ENCODE measurements around the gene HOXD11. TPM values are rescaled to one million over a fixed set of nuclear protein-coding genes. Genes with fewer than 3 reads are reported as not detected.

The HOXD11 gene
- total RNA-seq, 1 donor from 2014 or later = not detected

DNA sequence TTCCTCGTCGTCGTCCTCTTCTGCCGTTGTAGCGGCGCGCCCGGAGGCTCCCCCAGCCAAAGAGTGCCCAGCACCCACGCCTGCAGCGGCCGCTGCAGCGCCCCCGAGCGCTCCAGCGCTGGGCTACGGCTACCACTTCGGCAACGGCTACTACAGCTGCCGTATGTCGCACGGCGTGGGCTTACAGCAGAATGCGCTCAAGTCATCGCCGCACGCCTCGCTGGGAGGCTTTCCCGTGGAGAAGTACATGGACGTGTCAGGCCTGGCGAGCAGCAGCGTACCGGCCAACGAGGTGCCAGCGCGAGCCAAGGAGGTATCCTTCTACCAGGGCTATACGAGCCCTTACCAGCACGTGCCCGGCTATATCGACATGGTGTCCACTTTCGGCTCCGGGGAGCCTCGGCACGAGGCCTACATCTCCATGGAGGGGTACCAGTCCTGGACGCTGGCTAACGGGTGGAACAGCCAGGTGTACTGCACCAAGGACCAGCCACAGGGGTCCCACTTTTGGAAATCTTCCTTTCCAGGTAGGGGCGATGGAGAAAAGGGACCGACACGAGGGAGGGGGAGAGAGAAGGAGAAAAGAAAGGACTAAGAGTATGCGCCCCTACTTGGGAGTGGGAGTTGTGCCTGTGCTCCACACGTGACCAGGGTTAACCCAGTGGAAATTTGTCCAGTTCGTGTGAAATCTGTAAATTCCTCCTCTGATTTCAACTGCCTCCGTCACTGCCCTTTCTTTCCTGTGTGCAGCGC is 13.8 kb upstream of the HOXD11 start:
- TF ChIP-seq, protein P1, sequence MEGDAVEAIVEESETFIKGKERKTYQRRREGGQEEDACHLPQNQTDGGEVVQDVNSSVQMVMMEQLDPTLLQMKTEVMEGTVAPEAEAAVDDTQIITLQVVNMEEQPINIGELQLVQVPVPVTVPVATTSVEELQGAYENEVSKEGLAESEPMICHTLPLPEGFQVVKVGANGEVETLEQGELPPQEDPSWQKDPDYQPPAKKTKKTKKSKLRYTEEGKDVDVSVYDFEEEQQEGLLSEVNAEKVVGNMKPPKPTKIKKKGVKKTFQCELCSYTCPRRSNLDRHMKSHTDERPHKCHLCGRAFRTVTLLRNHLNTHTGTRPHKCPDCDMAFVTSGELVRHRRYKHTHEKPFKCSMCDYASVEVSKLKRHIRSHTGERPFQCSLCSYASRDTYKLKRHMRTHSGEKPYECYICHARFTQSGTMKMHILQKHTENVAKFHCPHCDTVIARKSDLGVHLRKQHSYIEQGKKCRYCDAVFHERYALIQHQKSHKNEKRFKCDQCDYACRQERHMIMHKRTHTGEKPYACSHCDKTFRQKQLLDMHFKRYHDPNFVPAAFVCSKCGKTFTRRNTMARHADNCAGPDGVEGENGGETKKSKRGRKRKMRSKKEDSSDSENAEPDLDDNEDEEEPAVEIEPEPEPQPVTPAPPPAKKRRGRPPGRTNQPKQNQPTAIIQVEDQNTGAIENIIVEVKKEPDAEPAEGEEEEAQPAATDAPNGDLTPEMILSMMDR (conservative IDR thresholded peaks at IDR 0.05) = peak; percentile 4
- Mint-ChIP-seq H3K27ac (ENCODE audit: unreplicated experiment) (no peak overlapping the region), H3K9me3 (no peaks in the 10 kb centered on the region), H3K4me3 (peak overlapping the region; percentile 5), H3K36me3 (ENCODE audit: low read depth) (peaks cover 3% of the 10 kb centered on the region), H3K27me3 (ENCODE audit: low read depth) (peaks cover 96% of the 10 kb centered on the region), H3K4me1 (peaks cover 26% of the 10 kb centered on the region)
- DNase-seq (ENCODE audit: low read depth, low spot score) = no peak

DNA sequence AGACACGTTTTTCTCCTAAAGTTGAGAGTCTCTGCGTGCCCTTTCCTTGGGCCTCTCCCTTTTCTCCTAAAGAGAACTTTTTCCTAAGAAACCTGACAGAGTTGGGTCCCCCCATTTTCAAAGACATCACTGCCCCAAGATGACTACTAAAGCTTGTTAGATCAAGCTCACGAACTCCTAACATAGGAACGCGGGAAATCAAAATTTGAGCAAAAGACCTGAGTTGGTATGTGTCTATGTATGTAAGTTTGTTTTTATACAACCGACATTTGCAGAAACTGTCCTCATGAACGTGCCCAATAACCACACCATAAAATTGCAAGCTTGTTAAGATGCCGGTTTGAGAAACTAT is 13.2 kb upstream of the HOXD11 start:
- TF ChIP-seq, protein P1 (conservative IDR thresholded peaks at IDR 0.05) = no peak
- no peak overlapping the region for H3K27ac Mint-ChIP-seq (ENCODE audit: unreplicated experiment)
- peaks cover 25% of the 10 kb centered on the region for H3K4me1 Mint-ChIP-seq
- H3K27me3 Mint-ChIP-seq (ENCODE audit: low read depth) = peaks cover 96% of the 10 kb centered on the region
- H3K36me3 Mint-ChIP-seq (ENCODE audit: low read depth) = peaks cover 3% of the 10 kb centered on the region
- no peak for DNase-seq (ENCODE audit: low read depth, low spot score)
- H3K4me3 Mint-ChIP-seq = peak overlapping the region; percentile 5
- no peaks in the 10 kb centered on the region for H3K9me3 Mint-ChIP-seq

DNA sequence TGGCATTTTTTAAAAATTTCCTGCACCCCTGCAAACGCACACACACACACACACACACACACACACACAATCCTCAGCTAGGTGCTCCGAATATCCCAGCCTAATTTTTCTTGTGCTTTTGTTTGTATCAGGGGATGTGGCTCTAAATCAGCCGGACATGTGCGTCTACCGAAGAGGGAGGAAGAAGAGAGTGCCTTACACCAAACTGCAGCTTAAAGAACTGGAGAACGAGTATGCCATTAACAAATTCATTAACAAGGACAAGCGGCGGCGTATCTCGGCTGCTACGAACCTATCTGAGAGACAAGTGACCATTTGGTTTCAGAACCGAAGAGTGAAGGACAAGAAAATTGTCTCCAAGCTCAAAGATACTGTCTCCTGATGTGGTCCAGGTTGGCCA is 12.7 kb upstream of the HOXD11 start:
- Mint-ChIP-seq H3K27ac (ENCODE audit: unreplicated experiment) (no peak overlapping the region), H3K4me1 (peaks cover 25% of the 10 kb centered on the region), H3K9me3 (no peaks in the 10 kb centered on the region), H3K36me3 (ENCODE audit: low read depth) (peaks cover 3% of the 10 kb centered on the region), H3K27me3 (ENCODE audit: low read depth) (peaks cover 96% of the 10 kb centered on the region), H3K4me3 (no peak overlapping the region)
- TF ChIP-seq, protein P1 (conservative IDR thresholded peaks at IDR 0.05) = no peak
- no peak for DNase-seq (ENCODE audit: low read depth, low spot score)

DNA sequence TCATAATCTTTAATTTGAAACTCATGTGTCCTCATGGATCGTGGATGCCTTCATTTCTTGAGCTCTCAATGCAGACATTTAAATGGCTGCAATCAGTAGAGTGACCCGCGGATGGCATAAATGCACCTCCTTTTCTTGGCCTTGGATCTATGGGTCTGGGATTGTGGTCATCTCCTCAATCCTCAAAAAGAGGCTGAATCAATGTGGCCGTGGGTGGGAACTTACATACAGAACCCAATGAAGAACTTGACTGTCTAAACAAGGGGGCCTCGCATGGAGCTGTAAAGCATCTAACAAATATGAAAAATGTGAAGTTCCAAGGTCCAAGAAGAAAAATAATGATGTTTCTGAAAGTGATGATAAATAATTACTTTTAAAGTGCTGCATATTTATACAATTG is 11.7 kb upstream of the HOXD11 start:
- no peak overlapping the region for H3K4me3 Mint-ChIP-seq
- TF ChIP-seq, protein P1 (conservative IDR thresholded peaks at IDR 0.05) = no peak
- no peak overlapping the region for H3K27ac Mint-ChIP-seq (ENCODE audit: unreplicated experiment)
- DNase-seq (ENCODE audit: low read depth, low spot score) = no peak
- no peaks in the 10 kb centered on the region for H3K9me3 Mint-ChIP-seq
- peaks cover 96% of the 10 kb centered on the region for H3K27me3 Mint-ChIP-seq (ENCODE audit: low read depth)
- peaks cover 3% of the 10 kb centered on the region for H3K36me3 Mint-ChIP-seq (ENCODE audit: low read depth)
- peaks cover 25% of the 10 kb centered on the region for H3K4me1 Mint-ChIP-seq

DNA sequence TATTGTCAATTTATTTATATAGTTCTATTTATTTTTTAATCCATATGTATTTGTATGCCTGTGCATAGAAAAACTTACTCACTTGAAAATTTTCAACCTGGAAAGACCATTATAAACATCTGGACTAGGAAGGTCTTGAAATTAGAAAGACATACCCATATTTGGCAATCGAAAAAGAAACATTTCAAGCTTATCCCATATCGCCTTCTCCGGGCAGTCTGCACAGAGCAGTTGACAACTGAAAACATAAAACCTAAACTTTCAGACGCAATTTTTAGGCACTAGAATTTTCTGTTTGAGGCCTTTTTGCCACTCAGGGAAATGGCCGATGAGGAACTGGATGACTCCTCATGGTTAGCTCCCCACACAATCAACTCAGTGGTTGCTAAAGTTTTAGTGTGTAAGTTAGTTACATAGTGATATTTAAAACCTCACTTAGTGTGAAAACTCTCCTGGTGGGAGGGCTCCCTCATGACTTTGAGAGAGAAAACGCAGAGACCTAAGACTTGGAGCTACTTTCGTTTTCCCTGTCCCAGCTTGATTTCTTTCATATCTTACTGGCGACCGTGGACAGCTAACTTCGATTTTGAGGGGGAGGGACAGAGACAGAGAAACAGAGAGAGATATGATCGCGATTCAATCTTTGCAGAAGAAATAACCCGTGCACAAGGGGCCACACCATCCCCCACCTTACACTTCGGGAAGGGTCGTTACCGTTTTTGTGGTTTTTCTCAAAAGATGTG is 10.7 kb upstream of the HOXD11 start:
- peak overlapping the region; percentile 31 for H3K4me3 Mint-ChIP-seq
- peaks cover 96% of the 10 kb centered on the region for H3K27me3 Mint-ChIP-seq (ENCODE audit: low read depth)
- no peak for DNase-seq (ENCODE audit: low read depth, low spot score)
- no peak overlapping the region for H3K27ac Mint-ChIP-seq (ENCODE audit: unreplicated experiment)
- TF ChIP-seq, protein P1 (conservative IDR thresholded peaks at IDR 0.05) = no peak
- H3K9me3 Mint-ChIP-seq = no peaks in the 10 kb centered on the region
- H3K36me3 Mint-ChIP-seq (ENCODE audit: low read depth) = peaks cover 3% of the 10 kb centered on the region
- H3K4me1 Mint-ChIP-seq = peaks cover 25% of the 10 kb centered on the region
